Karpas-422 (cell line): ENCODE results near the gene RBBP5. TPM values are rescaled to one million over a fixed set of nuclear protein-coding genes. Genes with fewer than 3 reads are reported as not detected.

Experiments used
- DNase-seq: peaks from one replicate; pipeline ENCODE4 v3.0.0-alpha.2; 2015
- H2AFZ ChIP-seq: fragments of 200-600 bp; sonication (generic); 2 replicates; pipeline ENCODE4 v1.6.1; 2014; ENCODE audit warnings: antibody characterized with exemption, low read length, mixed read lengths
- H3K27ac ChIP-seq: fragments of 200-600 bp; sonication (generic); 2 replicates; pipeline ENCODE4 v1.5.1; 2014; ENCODE audit warnings: mild to moderate bottlenecking, low read length, moderate library complexity
- H3K27me3 ChIP-seq: fragments of 200-600 bp; sonication (generic); 2 replicates; pipeline ENCODE4 v1.6.1; 2014; ENCODE audit warnings: low read length, mixed read lengths
- H3K36me3 ChIP-seq: fragments of 200-600 bp; sonication (generic); 2 replicates; pipeline ENCODE4 v1.6.1; 2014; ENCODE audit warnings: low read length, mixed read lengths; ENCODE audit not compliant: insufficient read depth
- H3K4me1 ChIP-seq: fragments of 200-600 bp; sonication (generic); 2 replicates; pipeline ENCODE4 v1.6.1; 2014; ENCODE audit warnings: mild to moderate bottlenecking, low read length, mixed read lengths
- H3K4me2 ChIP-seq: fragments of 200-600 bp; sonication (generic); 2 replicates; pipeline ENCODE4 v1.6.1; 2014; ENCODE audit warnings: low read length, low read depth, mild to moderate bottlenecking; ENCODE audit not compliant: poor library complexity, severe bottlenecking
- H3K4me3 ChIP-seq: fragments of 200-600 bp; sonication (generic); 2 replicates; pipeline ENCODE4 v1.5.1; 2014; ENCODE audit warnings: mild to moderate bottlenecking, antibody characterized with exemption, low read length, mixed read lengths
- H3K79me2 ChIP-seq: fragments of 200-600 bp; sonication (generic); 2 replicates; pipeline ENCODE4 v1.6.1; 2014; ENCODE audit warnings: mild to moderate bottlenecking, low read length, mixed read lengths
- H3K9ac ChIP-seq: fragments of 200-600 bp; sonication (generic); 2 replicates; pipeline ENCODE4 v1.6.0; 2014; ENCODE audit warnings: low read length
- H3K9me2 ChIP-seq: fragments of 200-600 bp; sonication (generic), shearing (Covaris generic); replicated peaks from 2 replicates; pipeline ENCODE4 v1.6.0; 2014; ENCODE audit warnings: mild to moderate bottlenecking, low read length, moderate library complexity; ENCODE audit not compliant: insufficient read depth
- H3K9me3 ChIP-seq: fragments of 300-700, 200-600 bp; sonication (generic); 2 replicates; pipeline ENCODE4 v1.6.1; 2014; ENCODE audit warnings: low read length, mixed read lengths
- H4K20me1 ChIP-seq: fragments of 200-600 bp; sonication (generic); 2 replicates; pipeline ENCODE4 v1.6.1; 2014; ENCODE audit warnings: mild to moderate bottlenecking, antibody characterized with exemption, low read length, low read depth; ENCODE audit not compliant: insufficient read depth
- total RNA-seq: library from RNA; depleted of rRNA; stranded (reverse); fragments of >200 nt; shearing (Covaris generic); gene quantifications from 2 replicates; pipeline ENCODE4 v1.2.3, GENCODE V29; 2014; ENCODE audit warnings: low replicate concordance

The RBBP5 gene
- total RNA-seq, 1 experiment from 2014 or later, result 15.8 TPM

GRCh38 chr1:205058853-205059252 lies 62.9 kb downstream of the RBBP5 start:
- Histone ChIP-seq H2AFZ (no peak overlapping the region), H3K27me3 (no peaks in the 10 kb centered on the region), H3K9me2 (no peaks in the 10 kb centered on the region), H3K9me3 (no peaks in the 10 kb centered on the region), H3K79me2 (no peaks in the 10 kb centered on the region), H3K27ac (no peak overlapping the region), H3K4me2 (no peak overlapping the region), H3K4me1 (no peaks in the 10 kb centered on the region), H3K9ac (no peak overlapping the region), H3K4me3 (no peak overlapping the region), H4K20me1 (no peaks in the 10 kb centered on the region), H3K36me3 (no peaks in the 10 kb centered on the region)
- DNase-seq, result no peak

- Histone ChIP-seq H3K79me2 (no peaks in the 10 kb centered on the region), H3K9me3 (no peaks in the 10 kb centered on the region), H3K9me2 (no peaks in the 10 kb centered on the region), H3K4me1 (no peaks in the 10 kb centered on the region), H3K27ac (no peak overlapping the region), H4K20me1 (no peaks in the 10 kb centered on the region), H3K4me2 (no peak overlapping the region), H3K36me3 (no peaks in the 10 kb centered on the region), H2AFZ (no peak overlapping the region), H3K4me3 (no peak overlapping the region), H3K27me3 (no peaks in the 10 kb centered on the region), H3K9ac (no peak overlapping the region)
- DNase-seq, result no peak
Measured at GRCh38 chr1:205057808-205058575, 63.8 kb downstream of the RBBP5 start.

DNA sequence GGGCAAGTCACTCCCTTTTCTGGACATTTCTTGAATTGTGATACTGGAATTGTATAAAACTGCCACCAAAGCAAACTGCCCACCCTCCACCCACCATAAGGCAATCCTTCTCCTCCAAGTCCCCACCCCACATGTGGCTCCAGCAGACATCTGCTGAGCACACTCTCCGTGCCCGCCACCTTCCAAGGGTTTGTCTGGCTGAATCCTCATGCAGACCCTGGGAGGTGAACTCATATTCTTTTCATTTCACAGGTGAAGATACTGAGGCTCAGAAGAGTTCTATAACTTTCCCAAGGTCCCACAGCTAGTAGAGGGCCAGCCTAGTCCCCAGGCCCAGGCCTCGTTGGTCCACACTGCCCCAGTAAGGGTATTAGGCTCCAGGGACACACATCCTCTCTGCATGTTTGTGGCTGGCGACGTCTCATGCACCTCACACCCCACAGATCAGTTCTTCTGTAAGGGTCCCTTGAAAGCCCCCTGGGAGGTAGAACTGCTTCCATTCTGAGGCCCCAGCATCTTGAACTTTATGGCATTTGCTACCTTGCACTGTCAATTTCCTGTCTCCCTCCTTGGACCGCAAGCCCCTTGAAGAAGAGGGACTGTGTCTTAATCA lies 64.7 kb downstream of the RBBP5 start:
- H4K20me1 ChIP-seq, result no peaks in the 10 kb centered on the region
- no peak overlapping the region for H3K4me2 ChIP-seq
- no peak overlapping the region for H3K4me3 ChIP-seq
- no peaks in the 10 kb centered on the region for H3K27me3 ChIP-seq
- no peaks in the 10 kb centered on the region for H3K36me3 ChIP-seq
- H3K9me3 ChIP-seq, result no peaks in the 10 kb centered on the region
- no peak overlapping the region for H2AFZ ChIP-seq
- no peaks in the 10 kb centered on the region for H3K9me2 ChIP-seq
- no peak for DNase-seq
- no peak overlapping the region for H3K27ac ChIP-seq
- H3K4me1 ChIP-seq, result no peaks in the 10 kb centered on the region
- H3K9ac ChIP-seq, result no peak overlapping the region
- H3K79me2 ChIP-seq, result no peaks in the 10 kb centered on the region

- H3K9me3 ChIP-seq, result no peaks in the 10 kb centered on the region
- H3K9ac ChIP-seq, result no peak overlapping the region
- H3K9me2 ChIP-seq, result no peaks in the 10 kb centered on the region
- H3K36me3 ChIP-seq, result no peaks in the 10 kb centered on the region
- H3K4me1 ChIP-seq, result no peaks in the 10 kb centered on the region
- no peaks in the 10 kb centered on the region for H3K79me2 ChIP-seq
- H3K27ac ChIP-seq, result no peak overlapping the region
- no peaks in the 10 kb centered on the region for H3K27me3 ChIP-seq
- no peak overlapping the region for H3K4me2 ChIP-seq
- no peak overlapping the region for H3K4me3 ChIP-seq
- no peak for DNase-seq
- no peaks in the 10 kb centered on the region for H4K20me1 ChIP-seq
- H2AFZ ChIP-seq, result no peak overlapping the region
Measured at GRCh38 chr1:205056188-205056611, 65.6 kb downstream of the RBBP5 start.

DNA sequence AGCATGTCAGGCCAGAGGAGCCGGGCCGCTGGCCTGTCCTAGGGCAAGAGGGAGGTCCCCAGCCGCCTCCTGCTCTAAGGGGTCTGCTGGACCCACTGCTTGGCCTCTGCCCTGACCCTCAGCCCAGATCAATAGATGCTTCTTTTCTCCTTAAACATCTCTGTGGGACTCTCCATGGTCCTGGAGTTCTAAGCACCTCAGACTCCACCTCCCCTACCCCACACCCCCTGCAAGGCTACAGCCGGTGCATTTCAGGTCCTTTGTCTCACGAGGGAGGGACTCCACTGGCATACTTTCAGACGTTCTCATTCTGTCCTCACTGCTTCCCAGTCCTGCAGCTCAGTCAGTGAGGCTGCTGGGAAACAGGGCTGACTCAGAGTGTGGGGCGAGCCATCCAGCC lies 67.8 kb downstream of the RBBP5 start:
- H3K4me3 ChIP-seq, result no peak overlapping the region
- no peak overlapping the region for H3K9ac ChIP-seq
- no peaks in the 10 kb centered on the region for H4K20me1 ChIP-seq
- H3K27me3 ChIP-seq, result no peaks in the 10 kb centered on the region; the same call in 1 of the 2 replicates
- H3K27ac ChIP-seq, result no peak overlapping the region
- H3K79me2 ChIP-seq, result no peaks in the 10 kb centered on the region
- no peaks in the 10 kb centered on the region for H3K9me2 ChIP-seq
- no peaks in the 10 kb centered on the region for H3K36me3 ChIP-seq
- no peak overlapping the region for H3K4me2 ChIP-seq
- DNase-seq, result no peak
- H3K4me1 ChIP-seq, result no peaks in the 10 kb centered on the region
- H2AFZ ChIP-seq, result no peak overlapping the region
- no peaks in the 10 kb centered on the region for H3K9me3 ChIP-seq

DNA sequence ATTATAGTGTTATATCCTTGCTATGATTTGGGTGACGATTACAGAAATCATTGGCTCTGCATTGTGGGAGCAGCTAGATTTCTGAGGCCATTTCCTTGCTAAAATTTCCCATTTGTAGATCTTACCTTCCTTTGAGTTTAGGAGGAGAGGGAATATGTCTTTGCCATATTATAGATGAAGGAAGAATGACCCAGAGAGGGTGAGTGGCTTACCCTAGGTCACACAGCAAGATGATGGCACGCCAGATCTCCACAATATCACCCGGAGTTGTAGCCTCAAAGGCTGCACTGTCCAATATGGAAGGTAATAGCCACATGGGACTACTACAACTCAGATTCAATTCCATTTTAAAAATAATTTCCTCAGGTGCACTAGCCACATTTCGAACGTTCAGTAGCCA lies 68.5 kb downstream of the RBBP5 start:
- H3K9me3 ChIP-seq, result no peaks in the 10 kb centered on the region
- H3K79me2 ChIP-seq, result no peaks in the 10 kb centered on the region
- H4K20me1 ChIP-seq, result no peaks in the 10 kb centered on the region
- no peak for DNase-seq
- H3K27ac ChIP-seq, result no peak overlapping the region
- H3K4me3 ChIP-seq, result no peak overlapping the region
- H3K4me2 ChIP-seq, result no peak overlapping the region
- no peaks in the 10 kb centered on the region; the same call in 1 of the 2 replicates for H3K27me3 ChIP-seq
- no peaks in the 10 kb centered on the region for H3K9me2 ChIP-seq
- H2AFZ ChIP-seq, result no peak overlapping the region
- no peak overlapping the region for H3K9ac ChIP-seq
- no peaks in the 10 kb centered on the region for H3K4me1 ChIP-seq
- no peaks in the 10 kb centered on the region for H3K36me3 ChIP-seq

DNA sequence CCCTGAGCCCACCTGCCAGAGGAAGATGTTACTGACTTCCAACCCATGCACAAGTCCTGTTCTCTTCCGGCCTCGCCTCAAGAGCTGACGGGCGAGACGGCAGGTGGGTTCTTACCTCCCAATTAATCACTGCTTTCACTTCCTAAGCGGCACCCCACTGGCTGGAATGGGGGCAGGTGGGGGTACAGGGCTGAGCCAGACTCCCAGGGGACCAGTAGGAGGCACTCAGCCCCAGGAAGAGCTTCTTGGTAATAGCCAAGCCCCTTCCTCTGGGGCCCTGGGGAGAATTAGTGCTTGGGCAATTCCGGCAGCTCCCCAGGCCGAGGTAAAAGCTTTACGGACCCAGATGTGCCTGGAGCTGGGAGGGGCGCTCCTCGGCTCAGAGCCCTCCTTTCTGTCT lies 69.1 kb downstream of the RBBP5 start:
- no peak for DNase-seq
- H3K4me3 ChIP-seq, result no peak overlapping the region
- no peaks in the 10 kb centered on the region for H4K20me1 ChIP-seq
- no peaks in the 10 kb centered on the region for H3K4me1 ChIP-seq
- no peaks in the 10 kb centered on the region for H3K9me3 ChIP-seq
- H3K4me2 ChIP-seq, result no peak overlapping the region
- H3K36me3 ChIP-seq, result no peaks in the 10 kb centered on the region
- no peaks in the 10 kb centered on the region for H3K79me2 ChIP-seq
- no peak overlapping the region for H2AFZ ChIP-seq
- H3K9ac ChIP-seq, result no peak overlapping the region
- H3K27ac ChIP-seq, result no peak overlapping the region
- H3K9me2 ChIP-seq, result no peaks in the 10 kb centered on the region
- H3K27me3 ChIP-seq, result no peaks in the 10 kb centered on the region; the same call in 1 of the 2 replicates

- no peaks in the 10 kb centered on the region for H4K20me1 ChIP-seq
- no peaks in the 10 kb centered on the region for H3K4me1 ChIP-seq
- H3K9me3 ChIP-seq, result no peaks in the 10 kb centered on the region
- H3K9me2 ChIP-seq, result no peaks in the 10 kb centered on the region
- no peaks in the 10 kb centered on the region for H3K79me2 ChIP-seq
- no peaks in the 10 kb centered on the region for H3K36me3 ChIP-seq
- H2AFZ ChIP-seq, result no peak overlapping the region
- DNase-seq, result no peak
- no peak overlapping the region for H3K4me3 ChIP-seq
- H3K4me2 ChIP-seq, result no peak overlapping the region
- no peak overlapping the region for H3K9ac ChIP-seq
- H3K27me3 ChIP-seq, result no peaks in the 10 kb centered on the region; the same call in 1 of the 2 replicates
- H3K27ac ChIP-seq, result no peak overlapping the region
Measured at GRCh38 chr1:205049479-205049878, 72.3 kb downstream of the RBBP5 start.
